Central memory CD8-positive, alpha-beta T cell (primary cell): ENCODE data around the gene SAV1.
"Not testable (repeated sequence)": the region's sequence is repeated elsewhere in the genome, so short reads cannot be mapped to it uniquely, and the experiment has no call there.

Source experiments
- ATAC-seq: fragments of 150-1000 bp; cut with Tn5 transposase; replicated peaks from 2 replicates; pipeline ENCODE4 v1.10.0; 2022; ENCODE audit warnings: mild to moderate bottlenecking, moderate FRiP score, moderate number of reproducible peaks; ENCODE audit not compliant: poor library complexity, severe bottlenecking; ENCODE audit errors: extremely low read depth
- DNase-seq, 2 donors: peaks; one replicate each; pipeline ENCODE4 v3.0.0; 2021; ENCODE audit warnings: low spot score in 2 of 2
- H3K27ac Mint-ChIP-seq: one replicate; pipeline ENCODE4 v1.8.0; 2022; ENCODE audit warnings: low read depth, mild to moderate bottlenecking, moderate library complexity, mixed read lengths
- H3K27me3 Mint-ChIP-seq: one replicate; pipeline ENCODE4 v1.8.0; 2022; ENCODE audit warnings: mixed read lengths
- H3K36me3 Mint-ChIP-seq: one replicate; pipeline ENCODE4 v1.8.0; 2022; ENCODE audit warnings: mild to moderate bottlenecking, moderate library complexity, mixed read lengths; ENCODE audit not compliant: insufficient read depth
- H3K4me1 Mint-ChIP-seq: one replicate; pipeline ENCODE4 v1.8.0; 2022; ENCODE audit warnings: mixed read lengths
- H3K4me3 Mint-ChIP-seq: one replicate; pipeline ENCODE4 v1.8.0; 2022; ENCODE audit warnings: mild to moderate bottlenecking, moderate library complexity, mixed read lengths
- H3K9me3 Mint-ChIP-seq: one replicate; pipeline ENCODE4 v1.8.0; 2022; ENCODE audit warnings: mixed read lengths

Gene SAV1

GRCh38 chr14:50676814-50677516 is 8.9 kb upstream of the SAV1 start:
- ATAC-seq (no peak), DNase-seq (no peak)
- H3K9me3 Mint-ChIP-seq: no peaks in the 10 kb centered on the region
- H3K27me3 Mint-ChIP-seq: no peaks in the 10 kb centered on the region
- H3K36me3 Mint-ChIP-seq: no peaks in the 10 kb centered on the region
- H3K4me1 Mint-ChIP-seq: peaks cover 5% of the 10 kb centered on the region
- H3K4me3 Mint-ChIP-seq: no peak overlapping the region
- no peak overlapping the region for H3K27ac Mint-ChIP-seq

- peaks cover 5% of the 10 kb centered on the region for H3K4me1 Mint-ChIP-seq
Observed at GRCh38 chr14:50675597-50675996, 7.5 kb upstream of the SAV1 start.

DNA sequence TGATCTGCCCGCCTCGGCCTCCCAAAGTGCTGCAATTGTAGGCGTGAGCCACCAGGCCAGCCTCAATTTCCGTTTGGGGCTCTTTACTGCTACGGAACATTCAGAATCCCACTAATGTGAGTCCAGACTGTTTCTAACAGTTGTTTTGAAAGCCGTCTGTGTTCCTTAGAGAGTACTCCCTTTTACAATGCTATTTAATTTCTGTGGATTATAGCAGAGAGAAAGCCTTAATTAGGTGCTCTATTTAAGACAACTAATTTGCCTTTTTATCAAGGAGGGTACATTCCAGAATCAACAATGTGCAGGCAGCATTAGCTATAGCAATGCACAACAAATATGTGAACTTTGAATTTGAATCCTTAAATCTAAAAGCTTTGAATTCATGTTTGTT is 2.8 kb upstream of the SAV1 start:
- no peak overlapping the region for H3K27ac Mint-ChIP-seq
- peaks cover 5% of the 10 kb centered on the region for H3K36me3 Mint-ChIP-seq
- H3K9me3 Mint-ChIP-seq: no peaks in the 10 kb centered on the region
- ATAC-seq (no peak), DNase-seq (no peak)
- no peaks in the 10 kb centered on the region for H3K27me3 Mint-ChIP-seq
- H3K4me3 Mint-ChIP-seq: no peak overlapping the region
- peaks cover 10% of the 10 kb centered on the region for H3K4me1 Mint-ChIP-seq

More at GRCh38 chr14:50675597-50675996, 7.5 kb upstream of the SAV1 start:
- DNase-seq (no peak), ATAC-seq (no peak)
- no peaks in the 10 kb centered on the region for H3K27me3 Mint-ChIP-seq
- no peak overlapping the region for H3K27ac Mint-ChIP-seq
- H3K36me3 Mint-ChIP-seq: no peaks in the 10 kb centered on the region
- H3K4me3 Mint-ChIP-seq: no peak overlapping the region
- H3K9me3 Mint-ChIP-seq: no peaks in the 10 kb centered on the region

- Mint-ChIP-seq H3K27me3 (no peaks in the 10 kb centered on the region), H3K36me3 (peaks cover 5% of the 10 kb centered on the region), H3K9me3 (no peaks in the 10 kb centered on the region), H3K4me1 (peaks cover 10% of the 10 kb centered on the region), H3K27ac (no peak overlapping the region), H3K4me3 (no peak overlapping the region)
- DNase-seq (no peak), ATAC-seq (no peak)
Observed at GRCh38 chr14:50670196-50670865, 2.2 kb upstream of the SAV1 start.

DNA sequence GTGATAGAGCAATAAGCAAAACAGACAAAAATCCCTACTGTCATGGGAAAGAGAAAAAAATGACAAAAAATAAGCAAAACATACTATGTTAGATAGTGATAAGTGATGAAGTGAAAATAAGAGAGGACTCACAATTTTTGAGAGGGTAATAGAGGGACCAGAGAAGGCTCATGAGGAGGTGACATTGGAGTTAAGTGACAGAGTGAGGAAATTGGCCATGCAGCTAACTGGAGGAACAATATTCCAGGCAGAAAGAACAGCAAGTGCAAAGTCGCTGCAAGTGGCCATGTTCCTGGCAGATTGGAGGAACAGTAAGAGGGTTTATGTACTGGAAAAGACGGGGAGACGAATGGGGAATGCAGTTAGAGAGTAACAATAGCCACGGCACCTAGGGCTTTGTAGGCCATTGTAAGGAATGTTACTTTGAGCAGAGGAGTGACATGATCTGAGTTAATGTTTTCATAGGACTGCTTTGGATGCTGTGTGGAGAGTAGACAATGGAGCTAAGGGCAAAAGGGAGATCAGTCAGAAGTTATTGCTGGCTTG is 1.4 kb upstream of the SAV1 start:
- Mint-ChIP-seq H3K4me3 (no peak overlapping the region), H3K27me3 (no peaks in the 10 kb centered on the region), H3K27ac (no peak overlapping the region), H3K4me1 (peaks cover 10% of the 10 kb centered on the region), H3K36me3 (peaks cover 5% of the 10 kb centered on the region), H3K9me3 (no peaks in the 10 kb centered on the region)
- no peak for DNase-seq
- no peak for ATAC-seq

- no peak overlapping the region for H3K4me3 Mint-ChIP-seq
- ATAC-seq (no peak), DNase-seq (no peak)
- peaks cover 5% of the 10 kb centered on the region for H3K36me3 Mint-ChIP-seq
- no peaks in the 10 kb centered on the region for H3K27me3 Mint-ChIP-seq
- peaks cover 13% of the 10 kb centered on the region for H3K4me1 Mint-ChIP-seq
- no peak overlapping the region for H3K27ac Mint-ChIP-seq
- no peaks in the 10 kb centered on the region for H3K9me3 Mint-ChIP-seq
Observed at GRCh38 chr14:50668826-50669143, 679 bp upstream of the SAV1 start.

DNA sequence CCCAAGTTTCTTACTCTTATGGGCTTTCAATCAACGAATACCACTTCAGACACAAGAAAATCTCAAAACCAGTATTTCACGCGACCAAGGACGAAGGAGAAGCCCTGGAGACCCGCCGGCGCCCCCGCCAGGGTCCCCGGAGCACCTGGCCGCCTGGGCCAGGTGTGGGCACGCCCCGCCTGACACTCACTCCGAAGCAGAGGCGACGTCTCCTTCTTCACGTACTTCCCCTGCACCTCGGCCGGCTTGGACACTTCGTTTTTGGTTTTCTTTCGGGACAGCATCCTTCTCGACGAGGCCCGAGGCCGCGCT is 466 bp downstream of the SAV1 start:
- no peak overlapping the region for H3K4me3 Mint-ChIP-seq
- H3K4me1 Mint-ChIP-seq: peaks cover 17% of the 10 kb centered on the region
- H3K27ac Mint-ChIP-seq: no peak overlapping the region
- H3K27me3 Mint-ChIP-seq: no peaks in the 10 kb centered on the region
- DNase-seq (peak; percentile 15 to 19), ATAC-seq (peak; percentile 45)
- H3K9me3 Mint-ChIP-seq: no peaks in the 10 kb centered on the region
- peaks cover 5% of the 10 kb centered on the region for H3K36me3 Mint-ChIP-seq

DNA sequence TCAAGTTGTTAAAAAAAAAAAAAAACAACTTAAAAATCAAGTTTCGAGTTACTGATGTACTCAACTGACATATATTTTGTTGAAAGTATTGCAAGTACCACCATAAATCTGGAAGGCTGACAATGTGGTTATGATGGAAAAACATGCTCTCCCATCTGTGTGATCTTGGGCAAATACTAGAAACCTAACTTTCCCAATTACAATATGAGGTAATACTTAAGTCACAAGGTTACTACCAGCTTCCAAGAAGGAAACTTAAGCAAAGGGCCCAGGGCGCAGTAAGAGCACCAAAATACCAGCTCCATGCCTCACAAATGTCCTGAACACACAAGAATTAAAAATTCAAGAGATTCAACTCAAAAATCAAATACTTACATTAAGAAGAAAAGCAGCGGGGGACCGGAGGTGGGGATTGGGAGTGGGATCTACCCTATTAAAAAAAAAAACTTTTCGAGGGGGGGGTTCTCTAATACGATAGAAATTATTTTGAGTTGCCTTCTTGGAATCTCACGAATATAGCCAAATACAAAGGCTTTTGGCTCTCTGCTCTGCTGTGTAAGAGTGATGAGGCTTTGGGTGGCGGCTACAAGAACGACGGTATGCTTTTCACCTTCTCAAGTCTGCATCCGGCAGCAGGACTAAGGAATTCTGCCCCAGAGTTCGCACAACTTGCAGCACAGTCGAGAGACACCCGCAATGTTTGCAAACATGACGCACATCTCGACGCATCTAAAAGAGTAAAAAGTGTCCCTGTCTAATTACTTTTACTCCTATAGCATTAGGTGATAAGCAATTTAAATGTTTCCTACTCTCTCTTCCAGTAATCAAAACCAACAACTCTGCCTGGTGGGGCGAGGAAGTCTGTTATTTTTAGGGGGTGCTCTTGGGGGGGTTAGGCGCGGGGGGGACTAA is 1.1 kb downstream of the SAV1 start:
- Mint-ChIP-seq H3K9me3 (no peaks in the 10 kb centered on the region), H3K27ac (no peak overlapping the region), H3K27me3 (no peaks in the 10 kb centered on the region), H3K36me3 (peaks cover 5% of the 10 kb centered on the region), H3K4me3 (no peak overlapping the region), H3K4me1 (peaks cover 17% of the 10 kb centered on the region)
- DNase-seq (peak; percentile 21 to 48), ATAC-seq (peak; percentile 78)

GRCh38 chr14:50665300-50665699 is 2.8 kb downstream of the SAV1 start:
- not testable (repeated sequence) for H3K4me3 Mint-ChIP-seq, ATAC-seq, H3K27ac Mint-ChIP-seq, H3K36me3 Mint-ChIP-seq, H3K9me3 Mint-ChIP-seq, H3K27me3 Mint-ChIP-seq, DNase-seq
- H3K4me1 Mint-ChIP-seq: peaks cover 23% of the 10 kb centered on the region

DNA sequence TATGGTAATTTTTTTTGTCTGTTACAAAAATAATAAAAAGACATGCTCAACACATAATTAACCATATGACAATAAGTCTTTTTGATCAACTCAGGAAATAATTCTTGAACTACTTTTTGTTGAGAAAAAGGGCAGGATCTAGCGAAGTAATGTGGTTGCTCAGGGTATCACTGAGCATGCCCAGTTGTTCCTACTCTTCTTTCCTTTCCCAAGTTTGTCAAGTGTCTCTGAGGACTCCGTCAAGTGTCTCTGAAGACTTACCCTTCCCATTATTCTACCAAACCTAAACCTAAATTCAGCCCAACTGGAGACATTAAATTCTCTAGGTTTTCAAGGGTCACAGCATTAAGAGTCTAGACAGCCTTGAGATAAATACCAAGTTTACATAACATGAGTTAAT is 3.5 kb downstream of the SAV1 start:
- not testable (repeated sequence) for H3K9me3 Mint-ChIP-seq, H3K4me3 Mint-ChIP-seq, H3K27ac Mint-ChIP-seq, DNase-seq, H3K36me3 Mint-ChIP-seq, H3K27me3 Mint-ChIP-seq, ATAC-seq
- H3K4me1 Mint-ChIP-seq: peaks cover 23% of the 10 kb centered on the region

DNA sequence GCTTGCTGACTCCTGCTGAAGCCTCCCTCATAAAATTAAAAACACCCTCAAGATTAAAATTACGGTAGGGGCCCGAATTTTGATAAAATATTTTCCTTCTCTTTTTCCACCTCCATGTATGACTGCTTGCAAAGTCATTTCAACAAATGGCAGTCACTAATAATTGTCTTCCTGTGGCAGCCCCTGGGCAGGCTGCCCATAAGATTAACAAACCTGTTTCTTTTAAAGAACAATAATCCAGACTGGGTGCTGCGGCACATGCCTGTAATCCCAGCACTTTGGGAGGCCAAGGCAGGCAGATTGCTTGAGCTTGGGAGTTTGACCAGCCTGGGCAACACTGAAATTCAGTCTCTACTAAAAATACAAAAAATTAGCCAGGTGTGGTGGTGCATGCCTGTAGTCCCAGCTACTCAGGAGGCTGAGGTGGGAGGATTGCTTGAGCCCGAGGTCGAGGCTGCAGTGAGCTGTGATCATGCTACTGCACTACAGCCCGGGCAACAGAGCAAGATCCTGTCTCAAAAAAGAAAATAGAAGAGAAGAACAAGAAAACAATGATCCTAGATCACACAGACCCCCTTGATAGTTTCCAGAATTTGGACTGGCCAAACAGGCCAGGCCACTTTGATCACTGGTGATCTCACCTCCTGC is 8.7 kb downstream of the SAV1 start:
- H3K27me3 Mint-ChIP-seq: no peaks in the 10 kb centered on the region
- peaks cover 19% of the 10 kb centered on the region for H3K4me1 Mint-ChIP-seq
- no peaks in the 10 kb centered on the region for H3K9me3 Mint-ChIP-seq
- ATAC-seq: no peak
- DNase-seq: no peak
- peaks cover 5% of the 10 kb centered on the region for H3K36me3 Mint-ChIP-seq
- no peak overlapping the region for H3K27ac Mint-ChIP-seq
- no peak overlapping the region for H3K4me3 Mint-ChIP-seq

DNA sequence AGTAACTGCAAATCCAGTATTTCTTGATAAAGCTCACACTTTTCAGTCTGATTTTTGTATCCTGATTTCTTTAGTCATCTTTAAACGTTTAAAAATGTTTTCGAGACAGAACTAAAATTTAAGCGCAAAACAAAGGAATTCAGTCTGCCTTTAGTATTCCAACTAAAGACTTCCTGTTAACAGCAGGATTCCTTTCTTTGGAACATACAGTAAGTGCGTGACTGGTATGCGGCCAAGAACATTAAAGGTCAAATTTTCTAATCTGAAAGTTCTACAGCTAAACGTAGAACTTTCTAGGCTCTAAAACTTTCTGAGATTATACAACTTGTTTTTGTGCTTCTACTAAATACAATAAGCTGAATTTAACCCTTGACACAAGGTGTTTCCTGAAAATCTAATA is 9.9 kb downstream of the SAV1 start:
- H3K4me3 Mint-ChIP-seq: no peak overlapping the region
- H3K36me3 Mint-ChIP-seq: peaks cover 5% of the 10 kb centered on the region
- no peak overlapping the region for H3K27ac Mint-ChIP-seq
- H3K9me3 Mint-ChIP-seq: no peaks in the 10 kb centered on the region
- no peaks in the 10 kb centered on the region for H3K27me3 Mint-ChIP-seq
- ATAC-seq (no peak), DNase-seq (no peak)
- H3K4me1 Mint-ChIP-seq: peaks cover 16% of the 10 kb centered on the region
